ENCODE measurements around the gene OR10A7.
"Not testable (repeated sequence)": the region's sequence is repeated elsewhere in the genome, so short reads cannot be mapped to it uniquely, and the experiment has no call there.

The OR10A7 gene

GRCh38 chr12:55220725-55221124, at the start of gene OR10A7:
Gene OR10A7, plus strand, starts transcription at chr12:55221025. Its CDS starts 0 bp downstream, at chr12:55221025.
- ATAC-seq (no peak), DNase-seq (no peak)

- no peak for DNase-seq
- no peak for ATAC-seq
These were observed 49.4 kb upstream of the OR10A7 start for GRCh38 chr12:55171445-55171844.

GRCh38 chr12:55171846-55172245, 49.0 kb upstream of the OR10A7 start:
- DNase-seq, ATAC-seq: not testable (repeated sequence)

- ATAC-seq, result no peak
These were observed 48.1 kb upstream of the OR10A7 start for GRCh38 chr12:55172686-55173085.

GRCh38 chr12:55173456-55173855, 47.4 kb upstream of the OR10A7 start:
- DNase-seq (no peak), ATAC-seq (no peak)

More at GRCh38 chr12:55172686-55173085, 48.1 kb upstream of the OR10A7 start:
- no peak for DNase-seq

GRCh38 chr12:55188573-55188972, 32.3 kb upstream of the OR10A7 start:
- ATAC-seq, result no peak
- DNase-seq, result no peak

- peak; percentile 76 for ATAC-seq
These were observed 31.8 kb upstream of the OR10A7 start for GRCh38 chr12:55188974-55189556.

GRCh38 chr12:55194382-55194781, 26.4 kb upstream of the OR10A7 start:
- DNase-seq (no peak), ATAC-seq (no peak)

More at GRCh38 chr12:55188974-55189556, 31.8 kb upstream of the OR10A7 start:
- DNase-seq, result peak; percentile 48

GRCh38 chr12:55226523-55226922, 5.7 kb downstream of the OR10A7 start:
- DNase-seq, result no peak
- peak; percentile 52 for ATAC-seq

GRCh38 chr12:55227643-55228042, 6.8 kb downstream of the OR10A7 start:
- DNase-seq (no peak), ATAC-seq (no peak)

- no peak for DNase-seq
- no peak for ATAC-seq
These were observed 23.5 kb downstream of the OR10A7 start, which contains the start of gene OR6C74 for GRCh38 chr12:55244309-55244708. Gene OR6C74, plus strand, starts transcription at chr12:55244609. Its CDS starts 2,679 bp downstream, at chr12:55247288.

- DNase-seq, result no peak
- ATAC-seq, result no peak
These were observed 25.3 kb downstream of the OR10A7 start for GRCh38 chr12:55246159-55246558.

- no peak for DNase-seq
These were observed 30.1 kb downstream of the OR10A7 start for GRCh38 chr12:55250944-55251343.

GRCh38 chr12:55253281-55253680, 32.5 kb downstream of the OR10A7 start:
- ATAC-seq, result no peak
- DNase-seq, result no peak

More at GRCh38 chr12:55250944-55251343, 30.1 kb downstream of the OR10A7 start:
- no peak for ATAC-seq

- ATAC-seq (no peak), DNase-seq (no peak)
These were observed 36.0 kb downstream of the OR10A7 start for GRCh38 chr12:55256831-55257230.

- DNase-seq, result no peak
- no peak for ATAC-seq
These were observed 37.5 kb downstream of the OR10A7 start for GRCh38 chr12:55258303-55258702.

Measured in stimulated activated naive CD8-positive, alpha-beta T cell treated with anti-CD3 and anti-CD28 coated beads, Interleukin-15, Interleukin-2, amounts not matched to agents 100 U/mL and 50 U/mL, for 24 hours (primary cell).